Activated naive CD8-positive, alpha-beta T cell (primary cell): ENCODE measurements around the gene EEIG1.

Experiments used
- H3K27ac Mint-ChIP-seq: one replicate; pipeline ENCODE4 v1.8.0; 2021; ENCODE audit warnings: mixed read lengths
- H3K27me3 Mint-ChIP-seq: one replicate; pipeline ENCODE4 v1.8.0; 2021; ENCODE audit warnings: mixed read lengths
- H3K36me3 Mint-ChIP-seq: one replicate; pipeline ENCODE4 v1.8.0; 2021; ENCODE audit warnings: mixed read lengths
- H3K4me1 Mint-ChIP-seq: one replicate; pipeline ENCODE4 v1.8.0; 2021; ENCODE audit warnings: low read depth, mixed read lengths
- H3K4me3 Mint-ChIP-seq: one replicate; pipeline ENCODE4 v1.8.0; 2021; ENCODE audit warnings: mild to moderate bottlenecking, mixed read lengths
- H3K9me3 Mint-ChIP-seq: one replicate; pipeline ENCODE4 v1.8.0; 2021; ENCODE audit warnings: low read depth, mixed read lengths

Gene EEIG1

GRCh38 chr9:127937056-127937387 is 43.8 kb downstream of the EEIG1 start:
- H3K4me1 Mint-ChIP-seq, result peaks cover 43% of the 10 kb centered on the region
- H3K27me3 Mint-ChIP-seq, result no peaks in the 10 kb centered on the region
- H3K27ac Mint-ChIP-seq, result peak overlapping the region; percentile 97
- H3K4me3 Mint-ChIP-seq, result peak overlapping the region; percentile 98
- no peaks in the 10 kb centered on the region for H3K9me3 Mint-ChIP-seq
- H3K36me3 Mint-ChIP-seq, result peaks cover 7% of the 10 kb centered on the region

- Mint-ChIP-seq H3K36me3 (peaks cover 7% of the 10 kb centered on the region), H3K4me1 (peaks cover 45% of the 10 kb centered on the region), H3K27me3 (no peaks in the 10 kb centered on the region), H3K9me3 (no peaks in the 10 kb centered on the region), H3K27ac (peak overlapping the region; percentile 97), H3K4me3 (peak overlapping the region; percentile 98)
These were observed 44.4 kb downstream of the EEIG1 start for GRCh38 chr9:127936347-127936852.

DNA sequence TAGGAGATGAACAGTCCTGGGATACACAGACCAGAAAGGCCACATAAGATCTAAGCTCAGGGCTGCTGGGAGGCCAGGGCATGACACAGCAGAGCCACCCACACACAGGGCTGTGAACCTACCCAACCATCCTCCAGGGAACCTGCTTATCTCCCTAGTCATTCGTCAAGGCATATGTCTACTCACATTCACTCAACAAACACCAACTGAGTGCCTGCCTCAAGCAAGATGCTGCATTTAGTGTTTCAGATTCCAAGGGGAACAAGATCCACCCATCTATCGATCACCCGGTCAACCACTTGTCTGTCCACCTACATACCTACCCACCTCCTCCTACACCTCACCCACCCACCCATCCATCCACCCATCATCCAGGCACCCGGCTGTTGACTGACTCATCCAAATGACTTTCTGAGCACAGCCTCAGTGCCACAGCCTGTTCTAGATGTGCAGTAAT is 45.0 kb downstream of the EEIG1 start:
- peak overlapping the region; percentile 97 for H3K27ac Mint-ChIP-seq
- H3K9me3 Mint-ChIP-seq, result no peaks in the 10 kb centered on the region
- H3K27me3 Mint-ChIP-seq, result no peaks in the 10 kb centered on the region
- H3K4me3 Mint-ChIP-seq, result peak overlapping the region; percentile 98
- H3K36me3 Mint-ChIP-seq, result peaks cover 7% of the 10 kb centered on the region
- peaks cover 48% of the 10 kb centered on the region for H3K4me1 Mint-ChIP-seq

- Mint-ChIP-seq H3K9me3 (no peaks in the 10 kb centered on the region), H3K36me3 (peaks cover 7% of the 10 kb centered on the region), H3K4me1 (peaks cover 47% of the 10 kb centered on the region), H3K27ac (no peak overlapping the region), H3K4me3 (peak overlapping the region; percentile 38), H3K27me3 (no peaks in the 10 kb centered on the region)
These were observed 45.8 kb downstream of the EEIG1 start for GRCh38 chr9:127934986-127935385.

GRCh38 chr9:127934248-127934647 is 46.5 kb downstream of the EEIG1 start:
- H3K9me3 Mint-ChIP-seq, result no peaks in the 10 kb centered on the region
- no peaks in the 10 kb centered on the region for H3K27me3 Mint-ChIP-seq
- peak overlapping the region; percentile 55 for H3K4me3 Mint-ChIP-seq
- peaks cover 49% of the 10 kb centered on the region for H3K4me1 Mint-ChIP-seq
- H3K27ac Mint-ChIP-seq, result no peak overlapping the region
- peaks cover 7% of the 10 kb centered on the region for H3K36me3 Mint-ChIP-seq

- Mint-ChIP-seq H3K27me3 (no peaks in the 10 kb centered on the region), H3K36me3 (peaks cover 6% of the 10 kb centered on the region), H3K4me1 (peaks cover 38% of the 10 kb centered on the region), H3K9me3 (no peaks in the 10 kb centered on the region), H3K4me3 (peak overlapping the region; percentile 76), H3K27ac (peak overlapping the region; percentile 41)
These were observed 49.5 kb downstream of the EEIG1 start for GRCh38 chr9:127931092-127931881.
